ENCODE measurements around the gene DHRS1.

DNA sequence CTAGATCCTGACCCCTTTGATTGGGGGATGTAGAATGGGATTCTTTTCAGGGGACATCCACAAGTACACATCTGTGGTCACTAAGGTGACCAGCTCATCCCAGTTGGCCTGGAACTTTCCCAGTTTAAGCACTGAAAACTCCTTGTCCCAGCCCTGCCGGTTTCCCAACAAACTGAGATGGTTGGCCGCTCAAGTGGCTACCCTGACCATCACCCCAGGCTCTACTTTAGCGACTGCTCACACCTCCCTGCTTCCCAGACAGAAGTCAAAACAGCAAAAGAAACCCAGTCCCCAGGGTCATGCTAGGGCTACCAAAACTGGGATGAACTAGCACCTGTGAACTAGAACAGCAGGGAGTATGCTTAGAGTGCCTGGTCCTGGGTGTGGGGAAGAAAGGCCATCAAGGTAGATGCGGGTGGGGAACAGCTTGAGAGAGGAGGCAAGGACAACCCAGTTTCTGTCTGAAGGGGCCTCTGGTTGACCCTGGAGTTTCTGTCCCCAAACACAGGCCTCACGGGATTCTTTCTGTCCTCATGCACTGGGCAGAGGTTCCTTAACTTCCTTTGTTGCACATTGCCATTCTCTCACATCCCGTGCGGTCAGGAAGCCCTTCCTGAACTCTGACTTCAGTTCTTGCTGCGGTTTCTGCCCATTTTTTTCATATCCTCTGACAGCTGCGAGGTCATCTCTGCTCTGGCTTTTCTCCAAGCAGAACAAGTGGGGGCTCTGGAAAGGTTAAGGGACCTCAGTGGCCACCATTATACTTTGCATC is 13.3 kb upstream of the DHRS1 start:
- TF ChIP-seq RFX5 (IDR thresholded peaks at IDR 0.05; ENCODE audit: low read depth, low read length) (no peak), RAD21 (IDR thresholded peaks at IDR 0.05; ENCODE audit: low read length) (no peak)
- TF ChIP-seq, protein P1, sequence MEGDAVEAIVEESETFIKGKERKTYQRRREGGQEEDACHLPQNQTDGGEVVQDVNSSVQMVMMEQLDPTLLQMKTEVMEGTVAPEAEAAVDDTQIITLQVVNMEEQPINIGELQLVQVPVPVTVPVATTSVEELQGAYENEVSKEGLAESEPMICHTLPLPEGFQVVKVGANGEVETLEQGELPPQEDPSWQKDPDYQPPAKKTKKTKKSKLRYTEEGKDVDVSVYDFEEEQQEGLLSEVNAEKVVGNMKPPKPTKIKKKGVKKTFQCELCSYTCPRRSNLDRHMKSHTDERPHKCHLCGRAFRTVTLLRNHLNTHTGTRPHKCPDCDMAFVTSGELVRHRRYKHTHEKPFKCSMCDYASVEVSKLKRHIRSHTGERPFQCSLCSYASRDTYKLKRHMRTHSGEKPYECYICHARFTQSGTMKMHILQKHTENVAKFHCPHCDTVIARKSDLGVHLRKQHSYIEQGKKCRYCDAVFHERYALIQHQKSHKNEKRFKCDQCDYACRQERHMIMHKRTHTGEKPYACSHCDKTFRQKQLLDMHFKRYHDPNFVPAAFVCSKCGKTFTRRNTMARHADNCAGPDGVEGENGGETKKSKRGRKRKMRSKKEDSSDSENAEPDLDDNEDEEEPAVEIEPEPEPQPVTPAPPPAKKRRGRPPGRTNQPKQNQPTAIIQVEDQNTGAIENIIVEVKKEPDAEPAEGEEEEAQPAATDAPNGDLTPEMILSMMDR (conservative IDR thresholded peaks at IDR 0.05; ENCODE audit: low read depth, low read length), result no peak
